HEK293 (cell line): ENCODE results near the gene ACVR1C.

Experiments used
- CTCF ChIA-PET: fragments of 350-600 bp; formaldehyde crosslinking; extraction: SDS; loops from one replicate; lab custom pipeline; 2021; ENCODE audit warnings: antibody characterized with exemption; lab: Yijun Ruan, JAX
- POLR2A ChIA-PET: fragments of 300-600 bp; formaldehyde crosslinking; extraction: SDS; loops from one replicate; lab custom pipeline; 2020; ENCODE audit warnings: antibody characterized with exemption, inconsistent platforms; lab: Yijun Ruan, JAX
- H3K27ac ChIP-seq: fragments of 200-500 bp; sonication (Bioruptor generic); 2 replicates; pipeline ENCODE4 v1.5.1; 2014; ENCODE audit warnings: low read depth, low read length, control low read depth, inconsistent platforms; ENCODE audit errors: extremely low read depth
- H3K36me3 ChIP-seq, 2 experiments: fragments of 200-500 bp in 1 of 2; sonication (Bioruptor generic) in 1 of 2; 1 replicate in 1 of 2; 2 replicates in 1 of 2; pipeline ENCODE4 v1.5.1; 2014 to 2017; ENCODE audit warnings: inconsistent platforms in 2 of 2, low read length in 2 of 2; ENCODE audit not compliant: control insufficient read depth in 2 of 2, insufficient read depth in 1 of 2
- H3K4me1 ChIP-seq: fragments of 200-500 bp; sonication (Bioruptor generic); 2 replicates; pipeline ENCODE4 v1.5.1; 2014; ENCODE audit warnings: mild to moderate bottlenecking, low read length, inconsistent platforms; ENCODE audit not compliant: control insufficient read depth, insufficient read depth
- H3K4me3 ChIP-seq: 2 replicates; pipeline ENCODE4 v1.5.1; 2011; ENCODE audit warnings: low read depth, mild to moderate bottlenecking, control low read depth, low read length, moderate library complexity
- H3K9me3 ChIP-seq: fragments of 200-500 bp; sonication (Bioruptor generic); 2 replicates; pipeline ENCODE4 v1.5.1; 2014; ENCODE audit warnings: low read depth, low read length, inconsistent platforms; ENCODE audit not compliant: control insufficient read depth, insufficient read depth
- EGR2 ChIP-seq: fragments of 450-650 bp; formaldehyde crosslinking; IDR thresholded peaks from 2 replicates; pipeline ENCODE4 v1.5.1; 2016; ENCODE audit warnings: low read depth, missing biosample characterization, missing genetic modification characterization
- HOXD13 ChIP-seq: sonication (generic); formaldehyde crosslinking; IDR thresholded peaks from 2 replicates; pipeline ENCODE4 v1.8.0; 2022; ENCODE audit warnings: missing genetic modification reagents, borderline replicate concordance
- KLF16 ChIP-seq: fragments of 450-650 bp; formaldehyde crosslinking; IDR thresholded peaks from 2 replicates; pipeline ENCODE4 v1.5.1; 2017; ENCODE audit warnings: missing biosample characterization, missing genetic modification characterization
- SCRT1 ChIP-seq: fragments of 450-650 bp; formaldehyde crosslinking; IDR thresholded peaks from 2 replicates; pipeline ENCODE4 v1.5.1; 2016; ENCODE audit warnings: missing biosample characterization, missing genetic modification characterization, borderline replicate concordance
- YY1 ChIP-seq: fragments of 450-650 bp; formaldehyde crosslinking; IDR thresholded peaks from 2 replicates; pipeline ENCODE4 v1.5.1; 2018; ENCODE audit warnings: missing biosample characterization, missing genetic modification characterization
- ZBTB48 ChIP-seq: fragments of 450-650 bp; formaldehyde crosslinking; IDR thresholded peaks from 2 replicates; pipeline ENCODE4 v1.5.1; 2016; ENCODE audit warnings: missing biosample characterization, missing genetic modification characterization
- ZFP37 ChIP-seq: fragments of 450-650 bp; formaldehyde crosslinking; IDR thresholded peaks from 2 replicates; pipeline ENCODE4 v1.5.1; 2016; ENCODE audit warnings: missing biosample characterization, missing genetic modification characterization
- ZNF133 ChIP-seq: fragments of 450-650 bp; formaldehyde crosslinking; IDR thresholded peaks from 2 replicates; pipeline ENCODE4 v1.5.1; 2016; ENCODE audit warnings: missing biosample characterization, missing genetic modification characterization
- ZNF266 ChIP-seq: fragments of 450-650 bp; formaldehyde crosslinking; IDR thresholded peaks from 2 replicates; pipeline ENCODE4 v1.5.1; 2016; ENCODE audit warnings: missing biosample characterization, missing genetic modification characterization, low read depth
- ZNF302 ChIP-seq: fragments of 450-650 bp; formaldehyde crosslinking; IDR thresholded peaks from 2 replicates; pipeline ENCODE4 v1.5.1; 2016; ENCODE audit warnings: missing biosample characterization, missing genetic modification characterization, low read depth
- ZNF350 ChIP-seq: fragments of 450-650 bp; formaldehyde crosslinking; IDR thresholded peaks from 2 replicates; pipeline ENCODE4 v1.5.0; 2017; ENCODE audit warnings: missing biosample characterization, mild to moderate bottlenecking, missing genetic modification characterization
- ZNF549 ChIP-seq: fragments of 450-650 bp; IDR thresholded peaks from 2 replicates; pipeline ENCODE4 v1.5.1; 2018; ENCODE audit warnings: missing biosample characterization, missing genetic modification characterization, mild to moderate bottlenecking, inconsistent platforms, moderate library complexity
- ZNF664 ChIP-seq: fragments of 450-650 bp; formaldehyde crosslinking; IDR thresholded peaks from 2 replicates; pipeline ENCODE4 v1.5.1; 2016; ENCODE audit warnings: missing biosample characterization, missing genetic modification characterization
- ZNF747 ChIP-seq: fragments of 450-650 bp; formaldehyde crosslinking; IDR thresholded peaks from 2 replicates; pipeline ENCODE4 v1.5.1; 2016; ENCODE audit warnings: missing biosample characterization, missing genetic modification characterization
- ZNF768 ChIP-seq: fragments of 450-650 bp; formaldehyde crosslinking; IDR thresholded peaks from 2 replicates; pipeline ENCODE4 v1.5.1; 2018; ENCODE audit warnings: missing biosample characterization, mild to moderate bottlenecking, missing genetic modification characterization
- ZNF776 ChIP-seq: fragments of 450-650 bp; formaldehyde crosslinking; IDR thresholded peaks from 2 replicates; pipeline ENCODE4 v1.5.0; 2017; ENCODE audit warnings: missing biosample characterization, missing genetic modification characterization, borderline replicate concordance
- ZSCAN23 ChIP-seq: fragments of 450-650 bp; formaldehyde crosslinking; IDR thresholded peaks from 2 replicates; pipeline ENCODE4 v1.5.1; 2016; ENCODE audit warnings: missing biosample characterization, missing genetic modification characterization
- TF ChIP-seq, protein P1 (sequence below): fragments of 450-650 bp; formaldehyde crosslinking; conservative IDR thresholded peaks from 2 replicates; pipeline ENCODE4 v1.5.1; 2016; ENCODE audit warnings: low read depth, missing biosample characterization, missing genetic modification characterization
- TF ChIP-seq, protein P2 (sequence below): fragments of 450-650 bp; formaldehyde crosslinking; IDR thresholded peaks from 2 replicates; pipeline ENCODE4 v1.5.1; 2016; ENCODE audit warnings: missing biosample characterization, missing genetic modification characterization
- TF ChIP-seq, protein P3 (sequence below): fragments of 450-650 bp; formaldehyde crosslinking; IDR thresholded peaks from 2 replicates; pipeline ENCODE4 v1.5.1; 2017; ENCODE audit warnings: missing biosample characterization, missing genetic modification characterization
- TF ChIP-seq, protein P4 (sequence below): fragments of 450-650 bp; formaldehyde crosslinking; IDR thresholded peaks from 2 replicates; pipeline ENCODE4 v1.5.1; 2016; ENCODE audit warnings: missing biosample characterization, missing genetic modification characterization
- TF ChIP-seq, protein P5 (sequence below): fragments of 450-650 bp; formaldehyde crosslinking; IDR thresholded peaks from 2 replicates; pipeline ENCODE4 v1.5.1; 2016; ENCODE audit warnings: missing biosample characterization, missing genetic modification characterization
- TF ChIP-seq, protein P6 (sequence below): fragments of 450-650 bp; formaldehyde crosslinking; IDR thresholded peaks from 2 replicates; pipeline ENCODE4 v1.5.1; 2017; ENCODE audit warnings: missing biosample characterization, missing genetic modification characterization
- TF ChIP-seq, protein P7 (sequence below): fragments of 450-650 bp; formaldehyde crosslinking; IDR thresholded peaks from 2 replicates; pipeline ENCODE4 v1.5.1; 2016; ENCODE audit warnings: missing biosample characterization, missing genetic modification characterization

ACVR1C gene

DNA sequence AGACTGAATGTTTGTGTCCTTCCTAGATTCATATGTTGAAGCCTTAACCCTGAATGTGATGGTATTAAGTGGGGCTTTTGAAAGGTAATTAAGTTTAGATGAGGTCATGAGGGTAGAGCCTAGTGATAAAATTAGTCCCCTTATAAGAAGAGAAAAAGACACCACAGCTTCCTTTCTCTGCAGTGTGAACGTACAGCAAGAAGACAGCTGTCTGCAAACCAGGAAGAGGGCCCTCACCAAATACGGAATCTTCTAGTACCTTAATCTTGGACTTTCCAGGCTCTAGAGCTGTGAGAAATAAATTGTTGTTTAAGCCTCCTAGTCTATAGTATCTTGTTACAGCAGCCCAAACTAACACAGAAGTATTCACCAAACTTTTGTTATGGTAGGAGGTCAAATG, 127.6 kb downstream of the ACVR1C start:
- Histone ChIP-seq H3K27ac (no peak overlapping the region), H3K9me3 (no peaks in the 10 kb centered on the region), H3K4me1 (no peaks in the 10 kb centered on the region), H3K36me3 (no peaks in the 10 kb centered on the region), H3K4me3 (no peak overlapping the region)
- ChIA-PET CTCF (no interaction called here), POLR2A (no interaction called here)
- TF ChIP-seq ZNF302 (tag by site-specific recombination) (no peak), ZNF266 (tag by site-specific recombination) (no peak), ZFP37 (tag by site-specific recombination) (no peak), HOXD13 (CRISPR knock-in tag) (no peak), ZBTB48 (tag by site-specific recombination) (no peak), ZNF549 (tag by site-specific recombination) (no peak), ZNF350 (tag by site-specific recombination) (no peak), ZNF768 (no peak), SCRT1 (tag by site-specific recombination) (no peak), EGR2 (tag by site-specific recombination) (no peak), ZNF747 (tag by site-specific recombination) (no peak)
- TF ChIP-seq, protein P1, sequence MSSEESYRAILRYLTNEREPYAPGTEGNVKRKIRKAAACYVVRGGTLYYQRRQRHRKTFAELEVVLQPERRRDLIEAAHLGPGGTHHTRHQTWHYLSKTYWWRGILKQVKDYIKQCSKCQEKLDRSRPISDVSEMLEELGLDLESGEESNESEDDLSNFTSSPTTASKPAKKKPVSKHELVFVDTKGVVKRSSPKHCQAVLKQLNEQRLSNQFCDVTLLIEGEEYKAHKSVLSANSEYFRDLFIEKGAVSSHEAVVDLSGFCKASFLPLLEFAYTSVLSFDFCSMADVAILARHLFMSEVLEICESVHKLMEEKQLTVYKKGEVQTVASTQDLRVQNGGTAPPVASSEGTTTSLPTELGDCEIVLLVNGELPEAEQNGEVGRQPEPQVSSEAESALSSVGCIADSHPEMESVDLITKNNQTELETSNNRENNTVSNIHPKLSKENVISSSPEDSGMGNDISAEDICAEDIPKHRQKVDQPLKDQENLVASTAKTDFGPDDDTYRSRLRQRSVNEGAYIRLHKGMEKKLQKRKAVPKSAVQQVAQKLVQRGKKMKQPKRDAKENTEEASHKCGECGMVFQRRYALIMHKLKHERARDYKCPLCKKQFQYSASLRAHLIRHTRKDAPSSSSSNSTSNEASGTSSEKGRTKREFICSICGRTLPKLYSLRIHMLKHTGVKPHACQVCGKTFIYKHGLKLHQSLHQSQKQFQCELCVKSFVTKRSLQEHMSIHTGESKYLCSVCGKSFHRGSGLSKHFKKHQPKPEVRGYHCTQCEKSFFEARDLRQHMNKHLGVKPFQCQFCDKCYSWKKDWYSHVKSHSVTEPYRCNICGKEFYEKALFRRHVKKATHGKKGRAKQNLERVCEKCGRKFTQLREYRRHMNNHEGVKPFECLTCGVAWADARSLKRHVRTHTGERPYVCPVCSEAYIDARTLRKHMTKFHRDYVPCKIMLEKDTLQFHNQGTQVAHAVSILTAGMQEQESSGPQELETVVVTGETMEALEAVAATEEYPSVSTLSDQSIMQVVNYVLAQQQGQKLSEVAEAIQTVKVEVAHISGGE: no peak
- TF ChIP-seq, protein P2, sequence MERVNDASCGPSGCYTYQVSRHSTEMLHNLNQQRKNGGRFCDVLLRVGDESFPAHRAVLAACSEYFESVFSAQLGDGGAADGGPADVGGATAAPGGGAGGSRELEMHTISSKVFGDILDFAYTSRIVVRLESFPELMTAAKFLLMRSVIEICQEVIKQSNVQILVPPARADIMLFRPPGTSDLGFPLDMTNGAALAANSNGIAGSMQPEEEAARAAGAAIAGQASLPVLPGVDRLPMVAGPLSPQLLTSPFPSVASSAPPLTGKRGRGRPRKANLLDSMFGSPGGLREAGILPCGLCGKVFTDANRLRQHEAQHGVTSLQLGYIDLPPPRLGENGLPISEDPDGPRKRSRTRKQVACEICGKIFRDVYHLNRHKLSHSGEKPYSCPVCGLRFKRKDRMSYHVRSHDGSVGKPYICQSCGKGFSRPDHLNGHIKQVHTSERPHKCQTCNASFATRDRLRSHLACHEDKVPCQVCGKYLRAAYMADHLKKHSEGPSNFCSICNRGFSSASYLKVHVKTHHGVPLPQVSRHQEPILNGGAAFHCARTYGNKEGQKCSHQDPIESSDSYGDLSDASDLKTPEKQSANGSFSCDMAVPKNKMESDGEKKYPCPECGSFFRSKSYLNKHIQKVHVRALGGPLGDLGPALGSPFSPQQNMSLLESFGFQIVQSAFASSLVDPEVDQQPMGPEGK (tag by site-specific recombination): no peak
- TF ChIP-seq, protein P3, sequence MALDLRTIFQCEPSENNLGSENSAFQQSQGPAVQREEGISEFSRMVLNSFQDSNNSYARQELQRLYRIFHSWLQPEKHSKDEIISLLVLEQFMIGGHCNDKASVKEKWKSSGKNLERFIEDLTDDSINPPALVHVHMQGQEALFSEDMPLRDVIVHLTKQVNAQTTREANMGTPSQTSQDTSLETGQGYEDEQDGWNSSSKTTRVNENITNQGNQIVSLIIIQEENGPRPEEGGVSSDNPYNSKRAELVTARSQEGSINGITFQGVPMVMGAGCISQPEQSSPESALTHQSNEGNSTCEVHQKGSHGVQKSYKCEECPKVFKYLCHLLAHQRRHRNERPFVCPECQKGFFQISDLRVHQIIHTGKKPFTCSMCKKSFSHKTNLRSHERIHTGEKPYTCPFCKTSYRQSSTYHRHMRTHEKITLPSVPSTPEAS (tag by site-specific recombination): no peak
- TF ChIP-seq, protein P4, sequence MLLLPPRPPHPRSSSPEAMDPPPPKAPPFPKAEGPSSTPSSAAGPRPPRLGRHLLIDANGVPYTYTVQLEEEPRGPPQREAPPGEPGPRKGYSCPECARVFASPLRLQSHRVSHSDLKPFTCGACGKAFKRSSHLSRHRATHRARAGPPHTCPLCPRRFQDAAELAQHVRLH (tag by site-specific recombination): no peak
- TF ChIP-seq, protein P5, sequence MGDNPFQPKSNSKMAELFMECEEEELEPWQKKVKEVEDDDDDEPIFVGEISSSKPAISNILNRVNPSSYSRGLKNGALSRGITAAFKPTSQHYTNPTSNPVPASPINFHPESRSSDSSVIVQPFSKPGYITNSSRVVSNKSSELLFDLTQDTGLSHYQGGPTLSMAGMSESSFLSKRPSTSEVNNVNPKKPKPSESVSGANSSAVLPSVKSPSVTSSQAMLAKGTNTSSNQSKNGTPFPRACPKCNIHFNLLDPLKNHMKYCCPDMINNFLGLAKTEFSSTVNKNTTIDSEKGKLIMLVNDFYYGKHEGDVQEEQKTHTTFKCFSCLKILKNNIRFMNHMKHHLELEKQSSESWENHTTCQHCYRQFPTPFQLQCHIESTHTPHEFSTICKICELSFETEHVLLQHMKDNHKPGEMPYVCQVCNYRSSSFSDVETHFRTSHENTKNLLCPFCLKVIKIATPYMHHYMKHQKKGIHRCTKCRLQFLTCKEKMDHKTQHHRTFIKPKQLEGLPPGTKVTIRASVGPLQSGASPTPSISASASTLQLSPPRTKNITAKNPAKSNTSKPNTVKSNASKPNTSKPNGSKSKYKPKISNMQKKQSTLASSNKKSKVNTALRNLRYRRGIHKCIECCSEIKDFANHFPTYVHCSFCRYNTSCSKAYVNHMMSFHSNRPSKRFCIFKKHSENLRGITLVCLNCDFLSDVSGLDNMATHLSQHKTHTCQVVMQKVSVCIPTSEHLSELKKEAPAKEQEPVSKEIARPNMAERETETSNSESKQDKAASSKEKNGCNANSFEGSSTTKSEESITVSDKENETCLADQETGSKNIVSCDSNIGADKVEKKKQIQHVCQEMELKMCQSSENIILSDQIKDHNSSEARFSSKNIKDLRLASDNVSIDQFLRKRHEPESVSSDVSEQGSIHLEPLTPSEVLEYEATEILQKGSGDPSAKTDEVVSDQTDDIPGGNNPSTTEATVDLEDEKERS (tag by site-specific recombination): no peak

DNA sequence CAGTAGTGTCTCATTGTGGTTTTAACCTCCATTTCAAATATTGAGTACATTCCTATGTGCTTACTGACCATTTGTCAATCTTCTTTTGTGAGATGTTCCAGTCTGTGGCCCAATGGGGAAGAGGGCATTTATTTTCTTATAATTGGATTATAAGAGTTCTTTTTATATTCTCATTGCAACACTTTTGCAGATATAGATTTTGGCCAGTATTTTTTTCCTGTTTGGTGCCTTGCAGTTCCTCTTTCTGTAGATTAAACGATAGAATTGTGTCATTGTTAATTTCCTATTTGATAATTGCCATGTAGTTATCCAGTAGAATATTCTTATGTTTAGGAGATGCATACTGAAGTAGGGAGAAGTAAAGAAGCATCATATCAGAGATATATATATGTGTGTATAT, 128.3 kb downstream of the ACVR1C start:
- ChIA-PET CTCF (no interaction called here), POLR2A (no interaction called here)
- Histone ChIP-seq H3K9me3 (no peaks in the 10 kb centered on the region), H3K4me3 (no peak overlapping the region), H3K27ac (no peak overlapping the region), H3K36me3 (no peaks in the 10 kb centered on the region), H3K4me1 (no peaks in the 10 kb centered on the region)
- TF ChIP-seq ZNF133 (tag by site-specific recombination) (no peak), KLF16 (no peak), ZSCAN23 (tag by site-specific recombination) (no peak), ZNF776 (tag by site-specific recombination) (no peak), ZNF664 (tag by site-specific recombination) (no peak), YY1 (tag by site-specific recombination) (no peak)
- TF ChIP-seq, protein P6, sequence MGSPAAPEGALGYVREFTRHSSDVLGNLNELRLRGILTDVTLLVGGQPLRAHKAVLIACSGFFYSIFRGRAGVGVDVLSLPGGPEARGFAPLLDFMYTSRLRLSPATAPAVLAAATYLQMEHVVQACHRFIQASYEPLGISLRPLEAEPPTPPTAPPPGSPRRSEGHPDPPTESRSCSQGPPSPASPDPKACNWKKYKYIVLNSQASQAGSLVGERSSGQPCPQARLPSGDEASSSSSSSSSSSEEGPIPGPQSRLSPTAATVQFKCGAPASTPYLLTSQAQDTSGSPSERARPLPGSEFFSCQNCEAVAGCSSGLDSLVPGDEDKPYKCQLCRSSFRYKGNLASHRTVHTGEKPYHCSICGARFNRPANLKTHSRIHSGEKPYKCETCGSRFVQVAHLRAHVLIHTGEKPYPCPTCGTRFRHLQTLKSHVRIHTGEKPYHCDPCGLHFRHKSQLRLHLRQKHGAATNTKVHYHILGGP: no peak
- TF ChIP-seq, protein P7, sequence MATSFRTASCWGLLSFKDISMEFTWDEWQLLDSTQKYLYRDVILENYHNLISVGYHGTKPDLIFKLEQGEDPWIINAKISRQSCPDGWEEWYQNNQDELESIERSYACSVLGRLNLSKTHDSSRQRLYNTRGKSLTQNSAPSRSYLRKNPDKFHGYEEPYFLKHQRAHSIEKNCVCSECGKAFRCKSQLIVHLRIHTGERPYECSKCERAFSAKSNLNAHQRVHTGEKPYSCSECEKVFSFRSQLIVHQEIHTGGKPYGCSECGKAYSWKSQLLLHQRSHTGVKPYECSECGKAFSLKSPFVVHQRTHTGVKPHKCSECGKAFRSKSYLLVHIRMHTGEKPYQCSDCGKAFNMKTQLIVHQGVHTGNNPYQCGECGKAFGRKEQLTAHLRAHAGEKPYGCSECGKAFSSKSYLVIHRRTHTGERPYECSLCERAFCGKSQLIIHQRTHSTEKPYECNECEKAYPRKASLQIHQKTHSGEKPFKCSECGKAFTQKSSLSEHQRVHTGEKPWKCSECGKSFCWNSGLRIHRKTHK: no peak
